Osteoblast (primary cell): Measurements from ENCODE around the gene IL3RA. TPM values are rescaled to one million over a fixed set of nuclear protein-coding genes. Genes with fewer than 3 reads are reported as not detected.
"Not testable (repeated sequence)": the region's sequence is repeated elsewhere in the genome, so short reads cannot be mapped to it uniquely, and the experiment has no call there.

Source experiments
- DNase-seq: peaks from one replicate; pipeline ENCODE4 v3.0.0; 2011; ENCODE audit warnings: low spot score, mixed read lengths; ENCODE audit not compliant: insufficient read length; ENCODE audit errors: missing footprints
- H2AFZ ChIP-seq: 2 replicates; pipeline ENCODE4 v1.6.0; 2011; ENCODE audit warnings: mild to moderate bottlenecking, low read length
- H3K27ac ChIP-seq: 2 replicates; pipeline ENCODE4 v1.5.1; 2011; ENCODE audit warnings: mild to moderate bottlenecking, low read depth, low read length, moderate library complexity
- H3K27me3 ChIP-seq: 2 replicates; pipeline ENCODE4 v1.6.0; 2012; ENCODE audit warnings: mild to moderate bottlenecking, control low read depth, inconsistent platforms, low read length, moderate library complexity; ENCODE audit not compliant: insufficient read depth
- H3K36me3 ChIP-seq: 2 replicates; pipeline ENCODE4 v1.5.1; 2011; ENCODE audit warnings: mild to moderate bottlenecking, low read length, control low read depth, moderate library complexity; ENCODE audit not compliant: insufficient read depth
- H3K4me1 ChIP-seq: 2 replicates; pipeline ENCODE4 v1.5.1; 2011; ENCODE audit warnings: mild to moderate bottlenecking, low read length, control low read depth, moderate library complexity; ENCODE audit not compliant: insufficient read depth
- H3K4me2 ChIP-seq: 2 replicates; pipeline ENCODE4 v1.6.0; 2011; ENCODE audit warnings: mild to moderate bottlenecking, low read length; ENCODE audit not compliant: insufficient read depth
- H3K4me3 ChIP-seq: fragments of 200-600 bp; sonication (generic); 3 replicates; pipeline ENCODE4 v1.5.1; 2012; ENCODE audit warnings: mild to moderate bottlenecking, low read length, inconsistent platforms; ENCODE audit not compliant: insufficient read depth
- H3K79me2 ChIP-seq: 2 replicates; pipeline ENCODE4 v1.6.0; 2012; ENCODE audit warnings: mild to moderate bottlenecking, low read length, control low read depth, inconsistent platforms; ENCODE audit not compliant: insufficient read depth
- H3K9me3 ChIP-seq: 2 replicates; pipeline ENCODE4 v1.5.1; 2011; ENCODE audit warnings: low read depth, low read length, control low read depth
- H4K20me1 ChIP-seq: 2 replicates; pipeline ENCODE4 v1.6.0; 2012; ENCODE audit warnings: mild to moderate bottlenecking, low read length, control low read depth; ENCODE audit not compliant: insufficient read depth
- total RNA-seq: library from RNA; depleted of rRNA; stranded (reverse); fragments of >200 nt; gene quantifications from 2 replicates; pipeline ENCODE4 v1.2.3, GENCODE V29; 2012
- TF ChIP-seq, protein P1 (sequence below): IDR thresholded peaks from 2 replicates; pipeline ENCODE4 v1.5.1; 2011; ENCODE audit warnings: mild to moderate bottlenecking, low read depth, low read length, moderate library complexity; ENCODE audit errors: extremely low read depth

The IL3RA gene
- total RNA-seq, 1 donor, result 0.72 TPM

DNA sequence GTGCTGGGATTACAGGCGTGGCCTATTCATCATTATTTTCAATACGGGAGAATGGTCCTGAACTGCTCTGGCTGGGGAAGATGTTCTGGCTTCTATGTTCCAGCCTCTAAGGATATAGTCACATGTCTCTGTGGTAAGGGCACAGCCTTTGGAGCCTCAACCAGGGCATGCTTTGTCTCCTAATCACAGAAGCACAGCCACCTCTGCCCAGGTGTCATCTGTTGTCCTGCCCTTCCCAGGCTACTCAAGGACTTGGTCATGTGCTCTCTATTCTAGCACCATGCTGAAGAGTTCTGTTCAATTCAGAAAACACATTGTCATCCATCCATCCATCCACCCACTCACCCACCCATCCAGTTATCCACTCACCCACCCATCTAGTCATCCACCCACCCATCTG is 86.6 kb downstream of the IL3RA start:
- Histone ChIP-seq H2AFZ (no peak overlapping the region), H3K36me3 (peaks cover 40% of the 10 kb centered on the region), H3K79me2 (no peaks in the 10 kb centered on the region)

DNA sequence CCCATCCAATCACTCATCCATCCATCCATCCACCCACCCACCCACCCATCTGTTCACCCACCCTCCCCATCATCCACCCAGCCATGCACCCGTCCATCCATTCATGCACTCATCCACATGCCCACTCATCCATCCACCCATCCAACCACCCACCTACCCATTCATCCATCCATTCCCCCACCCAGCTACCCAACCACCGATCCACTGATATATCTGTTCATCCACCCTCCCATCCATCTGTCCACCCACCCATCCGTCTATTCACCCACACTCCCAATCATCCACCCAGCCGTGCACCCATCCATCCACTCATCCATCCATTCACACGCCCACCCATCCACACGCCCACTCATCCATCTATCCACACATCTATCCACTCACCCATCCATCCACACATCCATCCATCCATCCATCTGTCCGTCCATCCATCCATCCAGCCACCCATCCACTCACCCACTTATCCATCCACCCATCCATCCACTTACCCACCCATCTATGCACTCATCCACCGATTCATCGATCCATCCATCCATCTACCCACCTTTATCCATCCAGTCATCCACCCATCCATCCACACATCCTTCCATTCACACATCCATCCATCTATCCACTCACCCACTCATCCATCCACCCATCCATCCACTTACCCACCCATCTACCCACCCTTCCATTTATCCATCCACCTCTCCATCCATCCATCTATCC is 87.7 kb downstream of the IL3RA start:
- Histone ChIP-seq H3K4me2 (no peak overlapping the region), H3K4me1 (no peaks in the 10 kb centered on the region), H4K20me1 (no peaks in the 10 kb centered on the region), H3K4me3 (no peak overlapping the region), H2AFZ (no peak overlapping the region), H3K9me3 (peaks cover 5% of the 10 kb centered on the region), H3K27me3 (no peaks in the 10 kb centered on the region), H3K27ac (no peak overlapping the region), H3K79me2 (no peaks in the 10 kb centered on the region), H3K36me3 (peaks cover 36% of the 10 kb centered on the region)
- no peak for DNase-seq
- TF ChIP-seq, protein P1, sequence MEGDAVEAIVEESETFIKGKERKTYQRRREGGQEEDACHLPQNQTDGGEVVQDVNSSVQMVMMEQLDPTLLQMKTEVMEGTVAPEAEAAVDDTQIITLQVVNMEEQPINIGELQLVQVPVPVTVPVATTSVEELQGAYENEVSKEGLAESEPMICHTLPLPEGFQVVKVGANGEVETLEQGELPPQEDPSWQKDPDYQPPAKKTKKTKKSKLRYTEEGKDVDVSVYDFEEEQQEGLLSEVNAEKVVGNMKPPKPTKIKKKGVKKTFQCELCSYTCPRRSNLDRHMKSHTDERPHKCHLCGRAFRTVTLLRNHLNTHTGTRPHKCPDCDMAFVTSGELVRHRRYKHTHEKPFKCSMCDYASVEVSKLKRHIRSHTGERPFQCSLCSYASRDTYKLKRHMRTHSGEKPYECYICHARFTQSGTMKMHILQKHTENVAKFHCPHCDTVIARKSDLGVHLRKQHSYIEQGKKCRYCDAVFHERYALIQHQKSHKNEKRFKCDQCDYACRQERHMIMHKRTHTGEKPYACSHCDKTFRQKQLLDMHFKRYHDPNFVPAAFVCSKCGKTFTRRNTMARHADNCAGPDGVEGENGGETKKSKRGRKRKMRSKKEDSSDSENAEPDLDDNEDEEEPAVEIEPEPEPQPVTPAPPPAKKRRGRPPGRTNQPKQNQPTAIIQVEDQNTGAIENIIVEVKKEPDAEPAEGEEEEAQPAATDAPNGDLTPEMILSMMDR, result no peak

More for the DNA sequence above, 86.6 kb downstream of the IL3RA start:
- no peak for DNase-seq
- TF ChIP-seq, protein P1, result no peak
- Histone ChIP-seq H3K4me1 (no peaks in the 10 kb centered on the region), H3K9me3 (peaks cover 7% of the 10 kb centered on the region), H3K27ac (no peak overlapping the region), H3K4me2 (no peak overlapping the region), H4K20me1 (no peaks in the 10 kb centered on the region), H3K4me3 (no peak overlapping the region), H3K27me3 (no peaks in the 10 kb centered on the region)

DNA sequence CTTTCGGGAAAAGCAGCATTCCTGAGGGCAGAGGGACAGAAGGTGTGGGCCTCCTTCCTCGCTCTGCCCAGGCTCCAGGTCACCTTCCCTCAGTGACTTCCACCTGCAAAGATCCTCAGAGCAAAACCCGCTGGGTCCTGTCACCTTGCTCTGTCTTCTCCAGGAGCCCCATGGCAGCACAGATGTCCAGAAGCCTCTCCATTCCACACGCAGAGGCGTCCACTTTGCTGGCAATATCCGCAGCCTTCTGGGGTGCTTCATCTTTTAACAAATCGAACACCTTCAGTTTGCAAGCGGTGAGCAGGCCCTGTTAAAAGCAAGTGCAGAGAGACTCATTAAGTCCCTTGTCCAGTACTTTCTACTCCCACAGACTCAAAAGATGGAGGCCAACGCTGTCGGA is 88.8 kb downstream of the IL3RA start:
- Histone ChIP-seq H3K9me3 (peaks cover 5% of the 10 kb centered on the region), H2AFZ (no peak overlapping the region), H4K20me1 (no peaks in the 10 kb centered on the region), H3K79me2 (no peaks in the 10 kb centered on the region), H3K4me2 (no peak overlapping the region), H3K36me3 (peaks cover 38% of the 10 kb centered on the region), H3K4me3 (no peak overlapping the region), H3K27ac (no peak overlapping the region), H3K27me3 (no peaks in the 10 kb centered on the region), H3K4me1 (no peaks in the 10 kb centered on the region)
- TF ChIP-seq, protein P1, result no peak
- no peak for DNase-seq

DNA sequence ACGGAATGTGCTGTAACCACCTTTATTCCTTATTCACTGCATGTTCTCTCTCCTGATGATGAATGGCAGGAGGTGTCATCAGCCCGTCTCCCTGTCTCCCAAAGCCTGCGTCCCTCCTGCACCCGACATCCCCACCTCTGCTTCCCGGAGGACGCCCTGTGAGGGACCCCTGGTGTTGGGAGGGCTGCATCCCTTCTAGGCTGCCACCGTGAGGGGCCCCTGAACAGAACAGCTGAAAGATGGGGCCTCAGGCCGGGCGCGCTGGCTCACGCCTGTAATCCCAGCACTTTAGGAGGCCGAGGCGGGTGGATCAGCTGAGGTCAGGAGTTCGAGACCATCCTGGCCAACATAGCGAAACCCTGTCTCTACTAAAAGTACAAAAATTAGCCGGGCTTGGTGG is 89.7 kb downstream of the IL3RA start:
- H3K27me3 ChIP-seq, H2AFZ ChIP-seq, H4K20me1 ChIP-seq, H3K4me1 ChIP-seq, H3K79me2 ChIP-seq, DNase-seq, H3K4me3 ChIP-seq, H3K27ac ChIP-seq, H3K4me2 ChIP-seq, H3K9me3 ChIP-seq: not testable (repeated sequence)
- peaks cover 37% of the 10 kb centered on the region for H3K36me3 ChIP-seq
